ENCODE results near the gene MTOR. TPM values are rescaled to one million over a fixed set of nuclear protein-coding genes. Genes with fewer than 3 reads are reported as not detected.

The MTOR gene
- total RNA-seq, 1 experiment from 2014 or later: 46.6 TPM

GRCh38 chr1:11280719-11281376, 18.5 kb upstream of the MTOR start:
- no peak for DNase-seq (ENCODE audit: low read depth)

GRCh38 chr1:11279630-11280029, 17.3 kb upstream of the MTOR start:
- no peak for DNase-seq (ENCODE audit: low read depth)

GRCh38 chr1:11279152-11279551, 16.8 kb upstream of the MTOR start:
- no peak for DNase-seq (ENCODE audit: low read depth)

- DNase-seq (ENCODE audit: low read depth): no peak
These were observed 11.4 kb upstream of the MTOR start for GRCh38 chr1:11273595-11274234.

GRCh38 chr1:11272832-11273594, 10.7 kb upstream of the MTOR start, which contains the start of gene UBIAD1:
TSS of gene UBIAD1 (plus strand) at chr1:11273198. CDS start at chr1:11273532, 334 bp downstream.
- DNase-seq (ENCODE audit: low read depth): peak; percentile 77

GRCh38 chr1:11272544-11272831, 10.1 kb upstream of the MTOR start:
- no peak for DNase-seq (ENCODE audit: low read depth)

- DNase-seq (ENCODE audit: low read depth): peak; percentile 56
These were observed 5.3 kb upstream of the MTOR start for GRCh38 chr1:11267350-11268337.

GRCh38 chr1:11266268-11267074, 4.1 kb upstream of the MTOR start:
- DNase-seq (ENCODE audit: low read depth): no peak

- DNase-seq (ENCODE audit: low read depth): no peak
These were observed 6.1 kb downstream of the MTOR start for GRCh38 chr1:11256299-11256698.

GRCh38 chr1:11253226-11253625, 9.1 kb downstream of the MTOR start:
- DNase-seq (ENCODE audit: low read depth): no peak

- DNase-seq (ENCODE audit: low read depth): no peak
These were observed 9.8 kb downstream of the MTOR start for GRCh38 chr1:11252538-11252937.

GRCh38 chr1:11248169-11248568, 14.2 kb downstream of the MTOR start:
- DNase-seq (ENCODE audit: low read depth): peak; percentile 7

- DNase-seq (ENCODE audit: low read depth): no peak
These were observed 16.2 kb downstream of the MTOR start for GRCh38 chr1:11245904-11246719.

- no peak for DNase-seq (ENCODE audit: low read depth)
These were observed 17.1 kb downstream of the MTOR start for GRCh38 chr1:11245248-11245647.

GRCh38 chr1:11238311-11238710, 24.0 kb downstream of the MTOR start:
- no peak for DNase-seq (ENCODE audit: low read depth)

GRCh38 chr1:11237356-11237755, 25.0 kb downstream of the MTOR start:
- DNase-seq (ENCODE audit: low read depth): no peak

GRCh38 chr1:11233208-11233607, 29.1 kb downstream of the MTOR start:
- no peak for DNase-seq (ENCODE audit: low read depth)

GRCh38 chr1:11229203-11229602, 33.1 kb downstream of the MTOR start:
- no peak for DNase-seq (ENCODE audit: low read depth)

GRCh38 chr1:11227106-11228077, 35.0 kb downstream of the MTOR start:
- DNase-seq (ENCODE audit: low read depth): no peak
